Endometrial microvascular endothelial cells (primary cell): ENCODE results near the gene PLBD2. TPM values are rescaled to one million over a fixed set of nuclear protein-coding genes. Genes with fewer than 3 reads are reported as not detected.

Source experiments
- in situ Hi-C: cut with HindIII; loops from 2 replicates; pipeline ENCODE4 v1.10.0; 2017; ENCODE audit warnings: low sequenced_read_pairs, low pct_unique_long_range_greater_than_20kb; ENCODE audit errors: inconsistent ontology term
- total RNA-seq: library from RNA; depleted of rRNA; stranded (reverse); fragments of >200 nt; gene quantifications from one replicate; pipeline ENCODE4 v1.2.3, GENCODE V29; 2015; ENCODE audit errors: inconsistent ontology term

PLBD2 gene
- total RNA-seq, 1 donor from 2014 or later: 53.3 TPM

DNA sequence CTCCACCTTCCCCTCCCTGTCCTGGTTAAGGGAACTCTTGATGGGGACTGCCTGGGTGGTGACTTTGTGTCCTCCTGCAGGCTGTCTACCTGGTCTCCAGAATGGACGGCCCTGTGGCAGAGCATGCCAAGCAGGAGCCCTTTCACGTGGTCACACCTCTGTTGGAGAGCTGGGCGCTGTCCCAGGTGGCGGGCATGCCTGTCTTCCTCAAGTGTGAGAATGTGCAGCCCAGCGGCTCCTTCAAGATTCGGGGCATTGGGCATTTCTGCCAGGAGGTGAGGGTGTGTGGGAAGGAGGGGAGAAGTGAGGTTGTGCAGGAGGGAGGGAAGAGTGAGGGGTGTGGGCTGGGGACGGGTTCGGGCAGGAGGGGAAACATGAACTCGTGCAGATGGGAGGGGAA is 69.5 kb downstream of the PLBD2 start:
- in situ Hi-C loops: no loop called here

GRCh38 chr12:113428482-113428881 is 70.1 kb downstream of the PLBD2 start:
- in situ Hi-C loops: no loop called here

DNA sequence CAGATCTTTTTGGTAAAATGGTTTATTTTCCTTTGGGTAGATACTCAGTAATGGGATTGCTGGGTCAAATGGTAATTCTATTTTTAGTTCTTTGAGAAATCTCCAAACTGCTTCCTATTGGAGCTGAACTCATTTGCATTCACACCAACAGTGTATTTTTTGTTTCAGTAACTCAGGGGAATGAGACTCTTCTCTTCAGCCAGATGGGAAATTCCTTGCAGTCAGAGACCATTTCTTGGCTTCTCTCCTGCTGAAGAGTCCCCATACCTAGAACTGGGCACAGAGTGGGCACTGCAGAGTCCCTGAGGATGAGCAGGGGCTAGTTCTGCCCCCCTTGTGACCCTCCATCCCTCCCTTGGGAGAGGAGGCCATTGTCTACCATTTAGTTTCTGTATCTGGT is 74.6 kb downstream of the PLBD2 start:
- in situ Hi-C loops: no loop called here

- in situ Hi-C loops: no loop called here
Observed at GRCh38 chr12:113435367-113435766, 77.0 kb downstream of the PLBD2 start.

DNA sequence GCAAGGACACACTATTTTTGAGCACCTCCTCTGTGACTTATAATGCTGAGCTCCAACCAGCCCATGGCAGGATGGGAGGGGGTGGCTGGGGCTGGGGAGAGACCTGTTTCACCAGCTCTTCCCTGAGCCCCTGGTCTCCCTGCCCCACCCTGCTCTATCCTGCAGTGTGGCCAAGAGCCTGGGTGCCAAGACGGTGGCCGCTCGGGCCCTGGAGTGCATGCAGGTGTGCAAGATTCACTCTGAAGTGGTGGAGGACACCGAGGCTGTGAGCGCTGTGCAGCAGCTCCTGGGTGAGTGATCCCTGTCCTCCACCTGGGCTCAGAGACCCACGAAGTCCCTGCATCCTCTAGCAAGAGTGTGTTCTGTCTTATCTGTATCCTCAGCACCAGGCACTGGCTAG is 78.2 kb downstream of the PLBD2 start:
- in situ Hi-C loops: no loop called here

- in situ Hi-C loops: no loop called here
Observed at GRCh38 chr12:113436993-113437728, 78.8 kb downstream of the PLBD2 start.

DNA sequence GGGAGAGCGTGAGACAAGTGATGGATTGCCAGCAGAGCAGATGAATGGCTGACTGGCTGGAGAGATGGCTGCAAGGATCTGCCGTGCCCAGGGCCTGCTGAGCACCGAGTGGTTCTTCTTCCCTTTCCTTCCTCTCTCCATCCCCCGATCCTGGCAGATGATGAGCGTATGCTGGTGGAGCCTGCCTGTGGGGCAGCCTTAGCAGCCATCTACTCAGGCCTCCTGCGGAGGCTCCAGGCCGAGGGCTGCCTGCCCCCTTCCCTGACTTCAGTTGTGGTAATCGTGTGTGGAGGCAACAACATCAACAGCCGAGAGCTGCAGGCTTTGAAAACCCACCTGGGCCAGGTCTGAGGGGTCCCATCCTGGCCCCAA is 79.3 kb downstream of the PLBD2 start:
- in situ Hi-C loops: no loop called here

DNA sequence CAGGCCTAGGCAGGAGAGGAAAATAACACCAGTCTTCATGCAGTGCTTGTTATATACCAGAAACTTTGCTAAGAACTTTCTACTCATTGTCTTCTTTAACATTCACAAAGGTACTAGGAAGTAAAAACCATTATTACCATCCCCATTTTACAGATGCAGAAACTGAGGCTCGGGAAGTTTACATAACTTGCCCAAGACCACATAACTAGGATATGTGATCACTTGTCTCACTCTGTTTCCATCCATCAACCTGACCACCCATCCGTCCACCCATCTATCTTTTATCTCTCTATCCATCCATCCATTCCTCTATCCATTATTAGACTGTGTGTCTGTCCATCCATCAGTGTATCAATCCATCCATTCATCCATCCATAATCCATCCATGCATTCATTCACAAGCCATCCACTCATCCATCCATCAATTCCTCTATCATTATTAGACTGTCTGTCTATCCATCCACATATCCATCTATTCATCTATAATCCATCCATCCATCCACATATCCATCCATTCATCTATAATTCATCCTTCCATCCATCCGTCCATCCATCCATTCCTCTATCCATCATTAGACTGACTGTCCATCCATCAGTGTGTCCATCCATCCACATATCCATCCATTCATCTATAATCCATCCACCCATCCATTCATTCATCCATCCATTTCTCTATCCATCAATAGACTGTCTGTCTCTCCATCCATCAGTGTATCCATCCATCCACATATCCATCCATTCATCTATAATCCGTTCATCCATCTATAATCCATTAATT is 80.3 kb downstream of the PLBD2 start:
- in situ Hi-C loops: no loop called here

- in situ Hi-C loops: no loop called here
Observed at GRCh38 chr12:113439301-113439597, 80.9 kb downstream of the PLBD2 start.

GRCh38 chr12:113439606-113440030 is 81.2 kb downstream of the PLBD2 start:
- in situ Hi-C loops: no loop called here

DNA sequence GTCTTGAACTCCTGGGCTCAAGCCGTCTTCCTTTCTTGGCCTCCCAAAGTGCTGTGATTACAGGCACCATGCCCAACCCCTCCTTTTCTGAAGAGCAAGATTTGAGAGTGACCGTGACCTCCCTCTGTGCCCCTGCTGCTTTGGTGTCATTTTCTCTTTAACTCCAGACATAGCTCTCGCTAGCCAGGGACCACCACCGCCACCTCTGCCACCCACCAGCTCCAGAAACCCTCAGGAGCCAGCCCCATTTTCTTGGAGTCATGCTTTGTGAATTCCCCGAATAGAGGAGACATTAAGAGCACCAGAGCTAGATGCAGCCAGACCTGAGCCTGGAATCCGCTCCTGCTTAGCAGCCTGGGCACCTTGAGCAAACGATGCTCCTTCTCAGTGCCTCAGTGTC is 81.9 kb downstream of the PLBD2 start:
- in situ Hi-C loops: no loop called here

Other genes with a start within 250 kb of the PLBD2 start
- not detected for gene RASAL1, start 222.8 kb upstream of the PLBD2 start, total RNA-seq
- gene CFAP73, start 208.9 kb upstream of the PLBD2 start, total RNA-seq: not detected
- gene DDX54, start 173.1 kb upstream of the PLBD2 start, total RNA-seq: 91.8 TPM
- 36.9 TPM for gene RITA1, start 172.9 kb upstream of the PLBD2 start, total RNA-seq
- 8.2 TPM for gene TPCN1, start 137.1 kb upstream of the PLBD2 start, total RNA-seq
- gene SLC8B1, start 23.5 kb upstream of the PLBD2 start, total RNA-seq: 78.8 TPM
- not detected for gene SDS, start 45.3 kb downstream of the PLBD2 start, total RNA-seq
- 8.6 TPM for gene SDSL, start 63.8 kb downstream of the PLBD2 start, total RNA-seq
- gene LHX5, start 113.3 kb downstream of the PLBD2 start, total RNA-seq: not detected